Effector memory CD4-positive, alpha-beta T cell (primary cell): Measurements from ENCODE around the gene ABHD14A.

ENCODE experiments used
- DNase-seq, 3 donors: peaks; one replicate each; pipeline ENCODE4 v3.0.0-alpha.2; 2020
- H3K27ac ChIP-seq: 2 replicates; pipeline ENCODE4 v1.7.0; 2013; ENCODE audit warnings: mild to moderate bottlenecking, low read length, moderate library complexity; ENCODE audit not compliant: insufficient read depth, poor library complexity, severe bottlenecking
- H3K27me3 ChIP-seq: replicated peaks from 2 replicates; pipeline ENCODE4 v1.7.0; 2013; ENCODE audit warnings: mild to moderate bottlenecking, low read length; ENCODE audit not compliant: insufficient read depth, control insufficient read depth, poor library complexity, severe bottlenecking
- H3K36me3 ChIP-seq: 2 replicates; pipeline ENCODE4 v1.7.0; 2013; ENCODE audit warnings: mild to moderate bottlenecking, low read length, moderate library complexity; ENCODE audit not compliant: control insufficient read depth, insufficient read depth
- H3K4me1 ChIP-seq: 2 replicates; pipeline ENCODE4 v1.7.0; 2013; ENCODE audit warnings: low read length, mild to moderate bottlenecking; ENCODE audit not compliant: control insufficient read depth, insufficient read depth, poor library complexity, severe bottlenecking
- H3K4me3 ChIP-seq: 2 replicates; pipeline ENCODE4 v1.7.0; 2013; ENCODE audit warnings: low read length, low read depth, mild to moderate bottlenecking; ENCODE audit not compliant: insufficient read depth, poor library complexity, severe bottlenecking
- H3K9me3 ChIP-seq: 2 replicates; pipeline ENCODE4 v1.7.0; 2013; ENCODE audit warnings: mild to moderate bottlenecking, low read length, moderate library complexity; ENCODE audit not compliant: control insufficient read depth

Gene ABHD14A

GRCh38 chr3:51997935-51998596 is 23.2 kb downstream of the ABHD14A start:
- H3K27me3 ChIP-seq, result no peaks in the 10 kb centered on the region
- peaks cover 15% of the 10 kb centered on the region for H3K36me3 ChIP-seq
- H3K4me3 ChIP-seq, result no peak overlapping the region
- H3K27ac ChIP-seq, result no peak overlapping the region
- H3K9me3 ChIP-seq, result no peaks in the 10 kb centered on the region
- peaks cover 20% of the 10 kb centered on the region for H3K4me1 ChIP-seq
- DNase-seq, result no peak

DNA sequence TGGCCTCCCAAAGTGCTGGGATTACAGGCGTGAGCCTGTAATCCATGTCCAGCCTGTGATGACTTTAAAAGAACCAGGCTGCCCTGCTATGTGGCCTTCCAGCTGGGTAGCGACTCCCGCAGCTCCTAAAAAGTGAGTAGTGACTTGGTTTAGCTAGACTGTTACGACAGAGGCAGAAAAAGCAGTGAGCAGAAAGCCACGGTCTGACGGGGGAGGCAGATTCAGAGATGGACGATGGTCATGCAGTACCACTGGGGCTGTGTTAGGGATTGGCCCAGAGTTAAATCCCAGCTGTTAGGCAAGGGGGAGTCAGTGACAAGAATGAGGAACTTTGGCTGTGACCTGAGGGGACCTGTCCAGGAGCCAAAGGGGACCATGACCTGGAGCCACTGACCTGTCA is 23.9 kb downstream of the ABHD14A start:
- no peak for DNase-seq
- Histone ChIP-seq H3K27ac (no peak overlapping the region), H3K27me3 (no peaks in the 10 kb centered on the region), H3K9me3 (no peaks in the 10 kb centered on the region), H3K4me3 (no peak overlapping the region), H3K36me3 (peaks cover 11% of the 10 kb centered on the region), H3K4me1 (peaks cover 20% of the 10 kb centered on the region)

DNA sequence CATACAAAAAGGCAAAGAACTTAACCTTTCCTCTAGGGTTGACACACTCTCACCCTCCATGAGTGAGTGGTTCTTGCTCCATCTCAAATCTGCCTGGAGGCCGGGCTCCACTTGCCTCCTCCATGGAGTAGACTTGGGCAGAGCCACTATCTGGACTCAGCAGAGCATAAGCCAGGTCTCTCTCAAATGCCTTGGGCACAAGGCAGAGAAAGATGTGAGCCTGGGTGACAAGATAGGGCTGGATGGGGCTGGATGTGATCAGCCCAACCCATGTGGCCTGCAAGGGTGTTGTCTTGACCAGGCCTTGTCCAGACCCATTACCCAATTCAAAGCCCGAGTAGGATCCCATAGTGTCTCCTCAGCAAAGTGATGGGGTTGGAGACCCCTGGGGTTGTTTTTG is 25.0 kb downstream of the ABHD14A start:
- H3K27me3 ChIP-seq, result no peaks in the 10 kb centered on the region
- no peak for DNase-seq
- H3K9me3 ChIP-seq, result no peaks in the 10 kb centered on the region
- H3K27ac ChIP-seq, result no peak overlapping the region
- no peak overlapping the region for H3K4me3 ChIP-seq
- peaks cover 12% of the 10 kb centered on the region for H3K4me1 ChIP-seq
- H3K36me3 ChIP-seq, result peaks cover 2% of the 10 kb centered on the region

- Histone ChIP-seq H3K36me3 (no peaks in the 10 kb centered on the region), H3K4me3 (no peak overlapping the region), H3K27me3 (no peaks in the 10 kb centered on the region), H3K27ac (no peak overlapping the region), H3K9me3 (no peaks in the 10 kb centered on the region), H3K4me1 (peaks cover 17% of the 10 kb centered on the region)
- peak; percentile 72 to 79 (median 77) for DNase-seq
Measured at GRCh38 chr3:52001443-52001974, 26.6 kb downstream of the ABHD14A start.

- Histone ChIP-seq H3K27me3 (no peaks in the 10 kb centered on the region), H3K36me3 (no peaks in the 10 kb centered on the region), H3K4me1 (peaks cover 17% of the 10 kb centered on the region), H3K9me3 (no peaks in the 10 kb centered on the region), H3K4me3 (no peak overlapping the region), H3K27ac (no peak overlapping the region)
- DNase-seq, result no peak
Measured at GRCh38 chr3:52002748-52003147, 27.9 kb downstream of the ABHD14A start.

- no peaks in the 10 kb centered on the region for H3K9me3 ChIP-seq
- DNase-seq, result no peak
Measured at GRCh38 chr3:52004163-52004787, 29.4 kb downstream of the ABHD14A start.

GRCh38 chr3:52004906-52005395 is 30.1 kb downstream of the ABHD14A start:
- no peak overlapping the region for H3K4me3 ChIP-seq
- no peaks in the 10 kb centered on the region for H3K9me3 ChIP-seq
- H3K27me3 ChIP-seq, result no peaks in the 10 kb centered on the region
- no peaks in the 10 kb centered on the region for H3K36me3 ChIP-seq
- no peak for DNase-seq
- peaks cover 17% of the 10 kb centered on the region for H3K4me1 ChIP-seq
- no peak overlapping the region for H3K27ac ChIP-seq

More at GRCh38 chr3:52004163-52004787, 29.4 kb downstream of the ABHD14A start:
- H3K4me1 ChIP-seq, result peaks cover 17% of the 10 kb centered on the region
- H3K4me3 ChIP-seq, result no peak overlapping the region
- H3K27me3 ChIP-seq, result no peaks in the 10 kb centered on the region
- no peaks in the 10 kb centered on the region for H3K36me3 ChIP-seq
- no peak overlapping the region for H3K27ac ChIP-seq

- Histone ChIP-seq H3K9me3 (no peaks in the 10 kb centered on the region), H3K27me3 (no peaks in the 10 kb centered on the region), H3K27ac (no peak overlapping the region), H3K36me3 (no peaks in the 10 kb centered on the region), H3K4me1 (peaks cover 17% of the 10 kb centered on the region), H3K4me3 (no peak overlapping the region)
- no peak for DNase-seq
Measured at GRCh38 chr3:52005571-52005986, 30.7 kb downstream of the ABHD14A start.

DNA sequence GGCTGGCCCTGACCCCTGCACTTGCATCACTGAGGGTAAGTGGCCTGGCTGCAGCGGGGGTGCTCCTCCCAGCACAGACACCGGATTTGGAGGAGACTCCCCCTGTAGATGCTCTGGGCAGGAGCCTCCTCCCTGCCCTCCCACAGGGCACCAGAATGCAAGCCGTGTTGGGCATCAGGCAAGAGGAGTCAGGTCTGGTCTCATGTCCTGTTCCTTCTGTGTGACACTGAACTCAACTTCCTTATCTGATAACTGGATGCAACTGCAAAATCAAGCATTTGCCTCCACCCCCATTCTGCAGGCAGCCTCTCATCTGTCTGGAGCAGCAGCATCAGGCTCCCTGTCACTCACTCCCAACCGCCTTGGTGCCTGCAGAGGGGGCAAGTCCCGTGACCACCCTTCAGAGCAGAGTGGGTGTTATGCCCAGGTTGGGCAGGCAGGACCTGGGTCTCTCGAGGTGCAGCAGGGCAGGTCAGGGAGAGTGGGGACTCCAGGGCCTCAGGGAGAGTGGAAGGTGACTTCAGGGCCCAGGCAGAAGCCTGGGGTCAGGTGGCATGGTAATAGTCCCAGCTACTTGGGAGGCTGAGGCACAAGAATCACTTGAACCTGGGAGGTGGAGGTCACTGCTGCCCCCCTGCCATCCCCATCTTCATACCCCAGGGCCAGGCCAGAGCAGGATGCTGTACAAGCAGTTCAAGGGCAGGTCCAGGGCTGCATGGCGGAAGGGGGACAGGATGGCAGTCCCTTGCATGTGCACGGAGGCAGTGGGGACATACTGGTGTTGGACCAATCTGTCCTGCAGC is 31.4 kb downstream of the ABHD14A start:
- DNase-seq, result no peak
- Histone ChIP-seq H3K27me3 (no peaks in the 10 kb centered on the region), H3K4me1 (peaks cover 17% of the 10 kb centered on the region), H3K36me3 (no peaks in the 10 kb centered on the region), H3K27ac (no peak overlapping the region), H3K4me3 (no peak overlapping the region), H3K9me3 (no peaks in the 10 kb centered on the region)

- H3K36me3 ChIP-seq, result no peaks in the 10 kb centered on the region
- no peak overlapping the region for H3K27ac ChIP-seq
- no peaks in the 10 kb centered on the region for H3K27me3 ChIP-seq
- H3K4me1 ChIP-seq, result peaks cover 12% of the 10 kb centered on the region
- no peaks in the 10 kb centered on the region for H3K9me3 ChIP-seq
- no peak overlapping the region for H3K4me3 ChIP-seq
- no peak for DNase-seq
Measured at GRCh38 chr3:52006820-52007133, 31.9 kb downstream of the ABHD14A start.
